Bronchial epithelial cell (primary cell): Measurements from ENCODE around the gene SLC27A1. TPM values are rescaled to one million over a fixed set of nuclear protein-coding genes. Genes with fewer than 3 reads are reported as not detected.

ENCODE experiments used
- DNase-seq: peaks from one replicate; pipeline ENCODE4 v3.0.0-alpha.2; 2010; ENCODE audit warnings: low read depth
- FAIRE-seq: peaks from 2 replicates; lab custom pipeline; 2011; peaks lifted over from hg19 to GRCh38; lab: Jason Lieb, UNC
- H3K27me3 ChIP-seq: 2 replicates; pipeline ENCODE4 v1.5.1; 2011; ENCODE audit warnings: low read length; ENCODE audit not compliant: control insufficient read depth, insufficient read depth
- H3K36me3 ChIP-seq: 2 replicates; pipeline ENCODE4 v1.5.1; 2011; ENCODE audit warnings: low read length; ENCODE audit not compliant: control insufficient read depth, insufficient read depth
- H3K4me3 ChIP-seq: 2 replicates; pipeline ENCODE4 v1.5.1; 2011; ENCODE audit warnings: mild to moderate bottlenecking, low read depth, low read length, control low read depth
- CTCF ChIP-seq: IDR thresholded peaks from 2 replicates; pipeline ENCODE4 v1.5.1; 2011; ENCODE audit warnings: mild to moderate bottlenecking, moderate library complexity, low read length, control low read depth, inconsistent platforms; ENCODE audit not compliant: insufficient read depth, severe bottlenecking
- total RNA-seq: library from RNA; depleted of rRNA; stranded (reverse); fragments of >200 nt; gene quantifications from 2 replicates; pipeline ENCODE4 v1.2.1, GENCODE V29; 2014

SLC27A1 gene
- total RNA-seq, 1 donor from 2014 or later, result 7.9 TPM

GRCh38 chr19:17524651-17525050 is 54.3 kb downstream of the SLC27A1 start:
- H3K27me3 ChIP-seq, result no peaks in the 10 kb centered on the region
- H3K4me3 ChIP-seq, result no peak overlapping the region
- TF ChIP-seq CTCF, result no peak
- no peak for FAIRE-seq
- no peak for DNase-seq
- peaks cover 3% of the 10 kb centered on the region for H3K36me3 ChIP-seq

- no peaks in the 10 kb centered on the region for H3K27me3 ChIP-seq
- peaks cover 1% of the 10 kb centered on the region for H3K36me3 ChIP-seq
- FAIRE-seq (no peak), DNase-seq (no peak)
- TF ChIP-seq CTCF, result no peak
- no peak overlapping the region for H3K4me3 ChIP-seq
Measured at GRCh38 chr19:17525141-17525540, 54.8 kb downstream of the SLC27A1 start.

- DNase-seq (no peak), FAIRE-seq (no peak)
- Histone ChIP-seq H3K4me3 (no peak overlapping the region), H3K36me3 (no peaks in the 10 kb centered on the region), H3K27me3 (no peaks in the 10 kb centered on the region)
- no peak for TF ChIP-seq CTCF
Measured at GRCh38 chr19:17526922-17527321, 56.6 kb downstream of the SLC27A1 start.

GRCh38 chr19:17527326-17527725 is 57.0 kb downstream of the SLC27A1 start:
- no peaks in the 10 kb centered on the region for H3K36me3 ChIP-seq
- no peak overlapping the region for H3K4me3 ChIP-seq
- DNase-seq, result no peak
- TF ChIP-seq CTCF, result no peak
- no peaks in the 10 kb centered on the region for H3K27me3 ChIP-seq
- FAIRE-seq, result no peak

DNA sequence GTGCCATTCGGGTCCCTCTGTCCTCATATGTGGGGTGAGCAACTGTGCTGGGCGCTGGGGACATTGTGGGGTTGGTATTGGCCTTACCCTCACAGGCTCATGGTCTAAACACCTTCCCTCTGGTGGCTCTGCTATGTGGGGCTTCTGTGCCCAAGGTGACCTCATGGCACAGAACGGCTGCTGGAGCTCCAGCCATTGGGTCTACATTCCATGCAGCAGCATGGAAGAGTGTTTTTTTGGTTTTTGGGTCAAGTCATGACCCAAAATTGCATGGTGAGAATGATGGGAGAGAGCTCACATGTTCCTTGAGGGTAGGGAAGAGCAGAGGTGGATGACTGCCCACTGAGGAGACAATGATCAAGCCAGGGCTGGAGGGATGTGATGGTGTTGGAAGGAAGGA is 58.3 kb downstream of the SLC27A1 start:
- H3K4me3 ChIP-seq, result no peak overlapping the region
- no peaks in the 10 kb centered on the region for H3K36me3 ChIP-seq
- TF ChIP-seq CTCF, result no peak
- H3K27me3 ChIP-seq, result no peaks in the 10 kb centered on the region
- FAIRE-seq (no peak), DNase-seq (no peak)
